Measurements from ENCODE around the gene CPS1.

The CPS1 gene

DNA sequence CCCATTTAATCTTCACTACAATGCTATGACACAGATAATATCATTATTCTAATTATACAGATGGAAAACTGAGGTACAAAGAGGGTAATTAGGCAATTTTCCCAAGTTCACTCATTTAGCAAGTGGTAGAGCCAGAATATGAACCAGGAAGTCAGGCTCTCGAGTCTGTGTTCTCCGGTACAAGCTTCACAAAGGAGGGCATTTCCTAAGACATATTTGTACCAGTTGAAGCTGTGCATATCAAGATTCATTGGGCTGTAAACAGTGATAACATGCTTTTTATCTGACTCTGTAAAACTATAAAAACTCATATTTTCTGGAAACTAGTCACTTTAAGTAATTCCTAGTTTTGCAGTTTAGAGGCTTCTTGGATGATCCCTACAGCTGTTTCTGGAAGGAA lies 23.0 kb upstream of the CPS1 start:
- no peaks in the 10 kb centered on the region for H3K9me3 ChIP-seq (ENCODE audit: control insufficient read depth in 2 of 2, low read length in 2 of 2)
- no peak overlapping the region for H3K4me3 ChIP-seq (ENCODE audit: low read length in 2 of 2)
- H3K27me3 ChIP-seq (ENCODE audit: control insufficient read depth in 1 of 2, insufficient read depth in 2 of 2, low read length in 2 of 2) = no peaks in the 10 kb centered on the region
- no peaks in the 10 kb centered on the region for H3K36me3 ChIP-seq (ENCODE audit: control insufficient read depth in 2 of 2, insufficient read depth in 2 of 2, low read length in 2 of 2)
- no peak overlapping the region for H3K9ac ChIP-seq (ENCODE audit: low read length in 2 of 2)
- no peak overlapping the region for H3K27ac ChIP-seq (ENCODE audit: low read length)
- no peaks in the 10 kb centered on the region for H3K4me1 ChIP-seq (ENCODE audit: control insufficient read depth, insufficient read depth, low read length)

DNA sequence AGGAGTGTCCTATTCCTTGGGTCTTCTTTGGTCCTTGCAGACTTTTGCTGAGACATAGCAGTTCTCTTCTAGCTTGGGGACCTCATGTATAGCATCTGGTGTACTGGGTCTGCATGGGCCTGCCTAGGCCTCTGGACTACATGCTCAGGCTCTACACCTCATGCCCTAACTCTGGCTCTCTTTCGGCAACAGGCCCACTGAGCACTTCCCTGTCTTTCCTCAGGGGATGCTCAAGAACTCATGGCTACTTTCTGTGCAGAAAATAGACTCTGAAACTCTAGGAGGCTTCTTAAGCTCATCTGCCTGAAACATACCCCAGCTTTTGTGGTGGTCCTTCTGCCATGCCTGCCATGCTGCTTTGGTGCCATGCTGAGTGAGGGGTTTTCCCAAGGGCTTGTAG lies 21.5 kb upstream of the CPS1 start:
- H3K4me3 ChIP-seq (ENCODE audit: low read length in 2 of 2) = no peak overlapping the region
- H3K9me3 ChIP-seq (ENCODE audit: control insufficient read depth in 2 of 2, low read length in 2 of 2) = no peaks in the 10 kb centered on the region
- H3K27me3 ChIP-seq (ENCODE audit: control insufficient read depth in 1 of 2, insufficient read depth in 2 of 2, low read length in 2 of 2) = no peaks in the 10 kb centered on the region
- no peak overlapping the region for H3K27ac ChIP-seq (ENCODE audit: low read length)
- H3K9ac ChIP-seq (ENCODE audit: low read length in 2 of 2) = no peak overlapping the region
- H3K36me3 ChIP-seq (ENCODE audit: control insufficient read depth in 2 of 2, insufficient read depth in 2 of 2, low read length in 2 of 2) = no peaks in the 10 kb centered on the region
- no peaks in the 10 kb centered on the region for H3K4me1 ChIP-seq (ENCODE audit: control insufficient read depth, insufficient read depth, low read length)

DNA sequence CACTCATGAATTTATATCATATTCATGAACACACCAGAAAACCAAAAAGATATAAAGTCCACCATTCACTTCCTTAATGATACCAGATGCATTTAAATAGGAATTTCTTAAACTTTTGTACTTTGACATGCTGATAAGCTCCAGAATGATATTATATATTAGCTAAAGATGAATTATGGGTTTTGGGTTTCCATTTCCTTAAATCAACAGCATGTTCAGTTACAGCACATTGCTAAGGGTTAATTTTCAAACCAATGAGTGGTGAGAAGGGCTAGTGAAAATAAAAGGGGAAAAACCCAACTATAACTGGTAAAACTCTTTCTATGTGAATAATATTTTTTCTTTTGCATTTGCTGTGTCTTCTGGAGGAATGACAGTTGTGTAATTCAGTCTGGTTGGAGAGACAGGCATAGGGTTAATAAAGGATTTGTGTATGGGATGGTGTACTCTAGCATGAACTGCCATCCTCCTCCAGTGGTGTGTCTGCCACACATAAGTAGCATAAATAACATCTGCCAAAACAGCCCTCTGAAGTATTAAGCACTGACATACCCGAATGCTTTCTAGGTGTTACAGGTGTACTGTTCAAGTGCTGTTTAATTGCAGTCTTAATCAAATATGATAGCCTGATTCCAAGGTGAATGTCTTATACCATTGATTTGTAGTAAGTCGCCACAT lies 19.3 kb upstream of the CPS1 start:
- Histone ChIP-seq H3K9me3 (ENCODE audit: control insufficient read depth in 2 of 2, low read length in 2 of 2) (no peaks in the 10 kb centered on the region), H3K27me3 (ENCODE audit: control insufficient read depth in 1 of 2, insufficient read depth in 2 of 2, low read length in 2 of 2) (no peaks in the 10 kb centered on the region), H3K4me1 (ENCODE audit: control insufficient read depth, insufficient read depth, low read length) (no peaks in the 10 kb centered on the region), H3K9ac (ENCODE audit: low read length in 2 of 2) (no peak overlapping the region), H3K4me3 (ENCODE audit: low read length in 2 of 2) (no peak overlapping the region), H3K36me3 (ENCODE audit: control insufficient read depth in 2 of 2, insufficient read depth in 2 of 2, low read length in 2 of 2) (no peaks in the 10 kb centered on the region), H3K27ac (ENCODE audit: low read length) (no peak overlapping the region)

DNA sequence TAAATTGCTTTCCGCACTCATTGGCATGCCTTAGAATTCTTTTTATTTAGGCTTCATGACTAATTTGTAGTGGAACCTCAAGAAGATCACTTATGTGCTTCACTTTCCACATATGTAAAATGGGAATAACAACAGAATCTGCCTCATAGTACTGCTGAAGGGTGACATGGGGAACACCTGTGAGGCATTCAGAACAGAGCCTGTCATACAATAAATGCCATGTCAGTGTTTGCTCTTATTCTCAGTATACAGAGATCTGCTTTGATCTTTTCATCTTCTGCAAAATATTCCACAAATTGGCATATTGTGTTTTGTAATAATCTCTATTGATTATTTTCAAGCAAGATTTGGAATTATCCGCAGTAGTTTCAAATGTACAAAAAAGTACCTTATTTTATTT lies 17.4 kb upstream of the CPS1 start:
- H3K9ac ChIP-seq (ENCODE audit: low read length in 2 of 2) = no peak overlapping the region
- no peaks in the 10 kb centered on the region for H3K9me3 ChIP-seq (ENCODE audit: control insufficient read depth in 2 of 2, low read length in 2 of 2)
- no peaks in the 10 kb centered on the region for H3K27me3 ChIP-seq (ENCODE audit: control insufficient read depth in 1 of 2, insufficient read depth in 2 of 2, low read length in 2 of 2)
- H3K4me1 ChIP-seq (ENCODE audit: control insufficient read depth, insufficient read depth, low read length) = no peaks in the 10 kb centered on the region
- H3K4me3 ChIP-seq (ENCODE audit: low read length in 2 of 2) = no peak overlapping the region
- H3K27ac ChIP-seq (ENCODE audit: low read length) = no peak overlapping the region
- H3K36me3 ChIP-seq (ENCODE audit: control insufficient read depth in 2 of 2, insufficient read depth in 2 of 2, low read length in 2 of 2) = no peaks in the 10 kb centered on the region

DNA sequence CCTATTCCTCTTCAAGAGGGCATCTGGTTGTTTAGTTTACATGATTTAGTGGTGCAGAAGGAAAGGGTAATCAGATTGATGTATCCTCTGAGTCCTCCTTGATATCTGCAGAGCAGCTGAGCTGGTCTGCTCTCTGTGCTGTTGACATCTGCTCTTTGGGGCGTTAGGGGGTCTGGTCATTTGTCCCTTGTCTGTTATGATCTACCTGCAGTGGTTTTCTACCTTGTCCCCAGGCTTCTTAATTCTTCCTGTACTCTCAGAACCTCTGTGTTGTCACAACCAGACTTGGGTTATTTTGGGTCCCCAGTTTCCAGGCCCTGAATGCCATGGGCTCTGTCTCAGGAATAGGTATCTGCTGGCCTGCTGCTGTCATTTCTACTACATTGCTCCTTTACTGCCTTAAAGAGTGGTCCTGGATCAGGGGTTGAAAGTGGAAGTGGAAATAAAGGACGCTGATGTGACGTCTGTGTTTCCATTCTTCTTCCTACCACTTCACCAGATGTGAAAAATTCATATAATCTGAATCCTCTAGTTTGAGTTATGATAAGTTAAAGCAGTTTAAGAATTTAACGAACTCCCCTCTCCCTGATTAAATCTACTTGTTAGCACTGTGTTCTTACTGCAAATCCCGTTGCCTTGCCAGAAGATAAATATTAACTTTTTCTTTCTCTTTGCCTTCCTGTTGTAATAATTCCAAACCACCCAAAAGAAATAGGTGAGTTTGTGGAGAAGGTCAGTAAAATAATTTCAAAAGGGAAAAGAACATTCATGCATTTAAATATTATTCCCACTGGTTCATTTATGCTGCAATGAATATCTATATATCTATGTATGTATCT lies 16.6 kb upstream of the CPS1 start:
- H3K27me3 ChIP-seq (ENCODE audit: control insufficient read depth in 1 of 2, insufficient read depth in 2 of 2, low read length in 2 of 2) = no peaks in the 10 kb centered on the region
- H3K9ac ChIP-seq (ENCODE audit: low read length in 2 of 2) = no peak overlapping the region
- no peak overlapping the region for H3K27ac ChIP-seq (ENCODE audit: low read length)
- no peaks in the 10 kb centered on the region for H3K36me3 ChIP-seq (ENCODE audit: control insufficient read depth in 2 of 2, insufficient read depth in 2 of 2, low read length in 2 of 2)
- no peaks in the 10 kb centered on the region for H3K4me1 ChIP-seq (ENCODE audit: control insufficient read depth, insufficient read depth, low read length)
- no peaks in the 10 kb centered on the region for H3K9me3 ChIP-seq (ENCODE audit: control insufficient read depth in 2 of 2, low read length in 2 of 2)
- H3K4me3 ChIP-seq (ENCODE audit: low read length in 2 of 2) = no peak overlapping the region

DNA sequence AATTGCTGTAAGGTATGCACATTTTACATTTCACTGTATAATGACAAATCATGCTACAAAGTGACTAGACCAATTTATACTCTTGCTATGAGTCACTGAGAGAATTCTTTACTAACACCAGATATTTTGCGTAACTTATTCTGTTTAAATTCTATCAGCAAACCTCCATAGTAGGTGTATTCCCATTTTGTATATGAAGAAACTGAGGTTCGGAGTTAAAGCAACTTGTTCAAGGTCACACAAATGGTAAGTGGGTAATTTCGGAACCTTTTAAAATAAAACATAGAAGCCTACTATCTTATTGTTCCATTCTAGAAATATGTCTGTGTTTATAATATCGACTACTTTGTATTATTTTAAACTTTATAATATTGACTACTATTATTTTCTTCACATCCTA lies 15.9 kb upstream of the CPS1 start:
- H3K4me1 ChIP-seq (ENCODE audit: control insufficient read depth, insufficient read depth, low read length) = no peaks in the 10 kb centered on the region
- H3K27me3 ChIP-seq (ENCODE audit: control insufficient read depth in 1 of 2, insufficient read depth in 2 of 2, low read length in 2 of 2) = no peaks in the 10 kb centered on the region
- no peak overlapping the region for H3K9ac ChIP-seq (ENCODE audit: low read length in 2 of 2)
- H3K9me3 ChIP-seq (ENCODE audit: control insufficient read depth in 2 of 2, low read length in 2 of 2) = no peaks in the 10 kb centered on the region
- no peaks in the 10 kb centered on the region for H3K36me3 ChIP-seq (ENCODE audit: control insufficient read depth in 2 of 2, insufficient read depth in 2 of 2, low read length in 2 of 2)
- no peak overlapping the region for H3K4me3 ChIP-seq (ENCODE audit: low read length in 2 of 2)
- H3K27ac ChIP-seq (ENCODE audit: low read length) = no peak overlapping the region

DNA sequence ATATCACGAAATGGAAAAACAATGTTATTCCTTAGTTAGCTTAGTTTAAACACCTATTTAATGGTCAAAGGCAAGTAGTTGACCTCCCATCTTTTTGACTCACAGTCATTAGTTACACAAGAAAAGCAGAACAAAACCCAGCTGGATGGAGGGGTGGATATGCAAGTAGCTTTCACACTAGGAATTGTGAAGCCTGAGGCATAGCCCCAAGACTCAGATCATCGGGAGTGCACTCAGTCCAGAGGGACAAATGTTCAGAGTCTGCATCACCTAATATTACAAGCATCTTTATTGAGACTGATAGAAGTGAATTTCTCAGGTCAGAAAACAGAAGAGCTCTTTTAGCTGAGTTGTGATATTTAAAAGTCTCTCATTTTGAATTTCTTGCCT lies 15.5 kb upstream of the CPS1 start:
- no peaks in the 10 kb centered on the region for H3K4me1 ChIP-seq (ENCODE audit: control insufficient read depth, insufficient read depth, low read length)
- H3K4me3 ChIP-seq (ENCODE audit: low read length in 2 of 2) = no peak overlapping the region
- H3K9me3 ChIP-seq (ENCODE audit: control insufficient read depth in 2 of 2, low read length in 2 of 2) = no peaks in the 10 kb centered on the region
- no peaks in the 10 kb centered on the region for H3K27me3 ChIP-seq (ENCODE audit: control insufficient read depth in 1 of 2, insufficient read depth in 2 of 2, low read length in 2 of 2)
- H3K27ac ChIP-seq (ENCODE audit: low read length) = no peak overlapping the region
- H3K36me3 ChIP-seq (ENCODE audit: control insufficient read depth in 2 of 2, insufficient read depth in 2 of 2, low read length in 2 of 2) = no peaks in the 10 kb centered on the region
- no peak overlapping the region for H3K9ac ChIP-seq (ENCODE audit: low read length in 2 of 2)

DNA sequence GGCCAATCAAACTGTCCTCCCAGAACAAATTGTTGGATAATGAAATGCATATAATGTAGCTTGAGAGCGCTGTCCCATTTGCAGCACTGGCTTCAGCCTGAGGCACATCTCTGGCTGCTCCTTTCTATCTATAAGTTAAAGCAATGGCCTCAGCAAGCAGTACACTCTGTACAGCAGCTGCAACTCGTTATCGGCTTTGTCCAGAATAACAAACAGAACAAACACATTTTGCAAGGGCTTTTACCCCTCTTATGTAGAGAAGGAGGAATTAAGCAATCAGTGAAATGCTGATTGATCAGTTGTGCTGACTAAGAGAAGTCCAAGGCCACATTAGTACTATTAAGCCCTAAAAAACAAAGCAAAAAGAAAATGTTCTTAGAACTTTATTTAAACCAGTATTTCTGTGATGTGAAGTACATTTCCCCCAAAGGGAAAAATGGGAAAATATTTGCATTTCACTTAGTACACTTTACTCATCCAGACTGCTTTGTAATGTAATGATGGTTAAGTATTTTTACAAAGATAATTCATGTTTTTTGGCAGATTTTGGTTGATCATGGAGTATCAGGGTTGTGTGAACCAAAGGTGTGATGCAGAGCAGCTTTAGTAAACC lies 15.0 kb upstream of the CPS1 start:
- Histone ChIP-seq H3K27ac (ENCODE audit: low read length) (no peak overlapping the region), H3K4me3 (ENCODE audit: low read length in 2 of 2) (no peak overlapping the region), H3K36me3 (ENCODE audit: control insufficient read depth in 2 of 2, insufficient read depth in 2 of 2, low read length in 2 of 2) (no peaks in the 10 kb centered on the region), H3K9ac (ENCODE audit: low read length in 2 of 2) (no peak overlapping the region), H3K4me1 (ENCODE audit: control insufficient read depth, insufficient read depth, low read length) (no peaks in the 10 kb centered on the region), H3K27me3 (ENCODE audit: control insufficient read depth in 1 of 2, insufficient read depth in 2 of 2, low read length in 2 of 2) (no peaks in the 10 kb centered on the region), H3K9me3 (ENCODE audit: control insufficient read depth in 2 of 2, low read length in 2 of 2) (no peaks in the 10 kb centered on the region)

DNA sequence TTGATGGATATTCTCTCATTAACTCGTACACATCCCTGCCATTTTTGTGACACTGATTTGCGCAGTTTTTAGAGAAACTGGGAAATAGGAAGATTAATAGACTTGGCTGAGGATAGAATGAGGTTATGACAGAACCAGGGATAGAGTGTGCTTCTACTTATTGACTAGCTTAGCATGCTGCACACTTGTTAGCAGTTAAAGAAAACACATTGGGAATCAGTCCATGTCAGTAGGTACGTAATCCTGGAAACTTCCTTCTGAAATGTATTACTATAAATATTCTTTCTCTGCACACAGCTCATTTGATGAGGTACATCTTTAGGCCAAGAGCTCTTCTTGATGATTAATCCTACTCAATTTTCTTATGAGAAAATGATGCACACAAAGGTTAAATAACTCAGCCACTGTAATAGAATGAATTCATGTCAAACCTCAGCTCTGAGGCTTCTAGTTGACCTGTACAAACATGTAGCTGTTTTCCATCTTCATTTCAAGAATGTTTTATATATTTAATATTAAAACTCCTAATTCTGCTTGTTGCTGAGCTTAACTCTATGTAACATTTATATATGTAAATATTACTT lies 12.3 kb upstream of the CPS1 start:
- Histone ChIP-seq H3K9me3 (ENCODE audit: control insufficient read depth in 2 of 2, low read length in 2 of 2) (no peaks in the 10 kb centered on the region), H3K27ac (ENCODE audit: low read length) (no peak overlapping the region), H3K9ac (ENCODE audit: low read length in 2 of 2) (no peak overlapping the region), H3K36me3 (ENCODE audit: control insufficient read depth in 2 of 2, insufficient read depth in 2 of 2, low read length in 2 of 2) (no peaks in the 10 kb centered on the region), H3K4me3 (ENCODE audit: low read length in 2 of 2) (no peak overlapping the region), H3K27me3 (ENCODE audit: control insufficient read depth in 1 of 2, insufficient read depth in 2 of 2, low read length in 2 of 2) (no peaks in the 10 kb centered on the region), H3K4me1 (ENCODE audit: control insufficient read depth, insufficient read depth, low read length) (no peaks in the 10 kb centered on the region)

DNA sequence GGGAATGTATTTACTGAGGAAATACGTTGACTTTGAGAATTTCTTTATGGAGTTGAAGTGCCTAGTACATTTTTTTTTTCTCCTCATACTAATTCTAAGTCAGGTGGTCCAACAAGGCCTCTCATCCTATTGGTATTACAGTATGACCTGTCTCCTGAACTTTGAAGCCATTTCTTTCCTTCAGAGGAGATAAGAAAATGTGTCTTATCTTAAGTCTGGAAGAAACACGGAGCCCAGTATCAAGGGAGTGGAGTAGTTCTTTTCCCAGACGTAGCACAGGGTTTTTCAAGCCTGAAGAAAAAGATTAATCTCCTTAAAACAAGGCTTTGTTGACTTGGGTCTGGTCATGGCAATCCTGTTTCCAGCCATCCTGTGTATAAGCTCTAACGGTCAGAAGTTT lies 11.6 kb upstream of the CPS1 start:
- H3K9ac ChIP-seq (ENCODE audit: low read length in 2 of 2) = no peak overlapping the region
- H3K4me1 ChIP-seq (ENCODE audit: control insufficient read depth, insufficient read depth, low read length) = no peaks in the 10 kb centered on the region
- H3K27ac ChIP-seq (ENCODE audit: low read length) = no peak overlapping the region
- H3K4me3 ChIP-seq (ENCODE audit: low read length in 2 of 2) = no peak overlapping the region
- H3K27me3 ChIP-seq (ENCODE audit: control insufficient read depth in 1 of 2, insufficient read depth in 2 of 2, low read length in 2 of 2) = no peaks in the 10 kb centered on the region
- no peaks in the 10 kb centered on the region for H3K9me3 ChIP-seq (ENCODE audit: control insufficient read depth in 2 of 2, low read length in 2 of 2)
- no peaks in the 10 kb centered on the region for H3K36me3 ChIP-seq (ENCODE audit: control insufficient read depth in 2 of 2, insufficient read depth in 2 of 2, low read length in 2 of 2)

Data from stomach smooth muscle (tissue), 2 donors.